PFSK-1 (cell line): ENCODE data around the gene NRAS.

Experiments
- FOXP2 ChIP-seq: optimal IDR thresholded peaks from 2 replicates; pipeline ENCODE3; 2011; ENCODE audit warnings: borderline replicate concordance, control low read depth, inconsistent platforms; ENCODE audit not compliant: insufficient read depth; ENCODE audit errors: extremely low read length, extremely low read depth
- POLR2AphosphoS5 ChIP-seq: IDR thresholded peaks from 2 replicates; pipeline ENCODE4 v1.6.1; 2012; ENCODE audit warnings: low read depth, mild to moderate bottlenecking, control low read depth, low read length, moderate library complexity
- REST ChIP-seq, 2 experiments: IDR thresholded peaks; 2 replicates each; pipeline versions ENCODE4 v1.6.1 to v1.8.0; 2011 to 2012; ENCODE audit warnings: low read depth in 2 of 2, low read length in 2 of 2, control low read depth in 1 of 2, inconsistent platforms in 1 of 2, mild to moderate bottlenecking in 1 of 2, moderate library complexity in 1 of 2; ENCODE audit not compliant: insufficient read depth in 1 of 2
- SIN3A ChIP-seq: IDR thresholded peaks from 2 replicates; pipeline ENCODE4 v1.6.1; 2012; ENCODE audit warnings: mild to moderate bottlenecking, low read length, moderate library complexity, borderline replicate concordance; ENCODE audit not compliant: insufficient read depth
- TAF1 ChIP-seq: IDR thresholded peaks from 2 replicates; pipeline ENCODE4 v1.6.1; 2012; ENCODE audit warnings: low read length, control low read depth, borderline replicate concordance; ENCODE audit not compliant: insufficient read depth

Gene NRAS

GRCh38 chr1:114715952-114716303 lies 643 bp downstream of the NRAS start:
- TF ChIP-seq POLR2AphosphoS5 (no peak), SIN3A (no peak), FOXP2 (no peak), TAF1 (no peak), REST (IDR thresholded peaks at IDR 0.05; ENCODE audit: insufficient read depth in 1 of 2, low read depth in 2 of 2, low read length in 2 of 2) (no peak)

GRCh38 chr1:114712977-114713376 lies 3.6 kb downstream of the NRAS start:
- TF ChIP-seq SIN3A (no peak), FOXP2 (no peak), TAF1 (no peak), REST (IDR thresholded peaks at IDR 0.05; ENCODE audit: insufficient read depth in 1 of 2, low read depth in 2 of 2, low read length in 2 of 2) (no peak), POLR2AphosphoS5 (no peak)

GRCh38 chr1:114710360-114710759 lies 6.2 kb downstream of the NRAS start:
- TF ChIP-seq TAF1: no peak
- no peak for TF ChIP-seq FOXP2
- no peak for TF ChIP-seq POLR2AphosphoS5
- TF ChIP-seq SIN3A: no peak
- no peak for TF ChIP-seq REST (IDR thresholded peaks at IDR 0.05; ENCODE audit: insufficient read depth in 1 of 2, low read depth in 2 of 2, low read length in 2 of 2)

- no peak for TF ChIP-seq REST (IDR thresholded peaks at IDR 0.05; ENCODE audit: insufficient read depth in 1 of 2, low read depth in 2 of 2, low read length in 2 of 2)
- TF ChIP-seq TAF1: no peak
- TF ChIP-seq POLR2AphosphoS5: no peak
- TF ChIP-seq SIN3A: no peak
- TF ChIP-seq FOXP2: no peak
These were observed 9.0 kb downstream of the NRAS start for GRCh38 chr1:114707604-114708003.

GRCh38 chr1:114703242-114703641 lies 13.3 kb downstream of the NRAS start:
- TF ChIP-seq SIN3A (no peak), TAF1 (no peak), FOXP2 (no peak), POLR2AphosphoS5 (no peak), REST (IDR thresholded peaks at IDR 0.05; ENCODE audit: insufficient read depth in 1 of 2, low read depth in 2 of 2, low read length in 2 of 2) (no peak)
